HepG2 (cell line): ENCODE results near the gene MAFF. TPM values are rescaled to one million over a fixed set of nuclear protein-coding genes. Genes with fewer than 3 reads are reported as not detected.
A peak's percentile ranks its signal among the peaks of the same experiment; 100 is the strongest.

Experiments used
- ATAC-seq: fragments of 200-7000 bp; cut with Tn5 transposase; 3 replicates; pipeline ENCODE4 v1.9.1; 2020; ENCODE audit warnings: mild to moderate bottlenecking, moderate library complexity
- BruUV-seq: library from RNA; stranded (reverse); fragments of 400-500 nt; replicated peaks from 2 replicates; lab custom pipeline; 2021; lab: Mats Ljungman, UMichigan
- CTCF ChIA-PET: fragments of 300-600 bp; formaldehyde crosslinking; extraction: SDS; loops from one replicate; lab custom pipeline; 2021; ENCODE audit warnings: low total read pairs, inconsistent platforms, low intra/inter-chr PET ratio; lab: Yijun Ruan, JAX
- POLR2A ChIA-PET: fragments of 350-600 bp; sonication (Branson Sonifier 250); formaldehyde crosslinking; loops from one replicate; lab custom pipeline; 2020; ENCODE audit warnings: antibody characterized with exemption, inconsistent platforms; lab: Yijun Ruan, JAX
- DNase-seq: peaks from one replicate; pipeline ENCODE4 v3.0.0-alpha.2; 2015; ENCODE audit warnings: low spot score
- FAIRE-seq: peaks from 3 replicates; lab custom pipeline; 2011; peaks lifted over from hg19 to GRCh38; lab: Jason Lieb, UNC
- H2AFZ ChIP-seq: one replicate; pipeline ENCODE4 v1.6.1; 2011; ENCODE audit warnings: low read length, inconsistent platforms
- H3K27ac ChIP-seq: fragments of 300-600 bp; 3 replicates; pipeline ENCODE4 v1.8.0; 2011; ENCODE audit warnings: mixed run types, mild to moderate bottlenecking, mixed read lengths, low read length, inconsistent platforms; ENCODE audit not compliant: insufficient read depth; ENCODE audit errors: extremely low read length
- H3K27me3 ChIP-seq, 2 experiments: fragments of 200-600 bp in 1 of 2; 2 replicates in 1 of 2; 3 replicates in 1 of 2; pipeline versions ENCODE4 v1.6.0 to v1.8.0; 2011; ENCODE audit warnings: low read length in 2 of 2, mild to moderate bottlenecking in 2 of 2, moderate library complexity in 2 of 2, inconsistent platforms in 1 of 2; ENCODE audit not compliant: insufficient read depth in 2 of 2, control insufficient read depth in 1 of 2
- H3K36me3 ChIP-seq, 2 experiments: fragments of 200-600 bp in 1 of 2; replicated peaks in 1 of 2; 2 replicates in 1 of 2; 3 replicates in 1 of 2; pipeline versions ENCODE4 v1.5.1 to v1.8.0; 2011; ENCODE audit warnings: low read length in 2 of 2, inconsistent platforms in 1 of 2; ENCODE audit not compliant: insufficient read depth in 2 of 2, control insufficient read depth in 1 of 2
- H3K4me1 ChIP-seq: 2 replicates; pipeline ENCODE4 v1.5.1; 2012; ENCODE audit warnings: low read length, inconsistent platforms; ENCODE audit not compliant: insufficient read depth
- H3K4me2 ChIP-seq: 2 replicates; pipeline ENCODE4 v1.6.0; 2011; ENCODE audit warnings: low read depth, low read length, inconsistent platforms
- H3K4me3 ChIP-seq, 3 experiments: fragments of 200-600 bp in 1 of 3; sonication (generic), shearing (Covaris generic) in 1 of 3; replicated peaks in 1 of 3; 2 replicates each; pipeline ENCODE4 v1.5.1; 2011 to 2016; ENCODE audit warnings: low read length in 3 of 3, inconsistent platforms in 2 of 3, low read depth in 2 of 3, mild to moderate bottlenecking in 2 of 3, control low read depth in 1 of 3, mixed read lengths in 1 of 3; ENCODE audit not compliant: insufficient read depth in 1 of 3
- H3K79me2 ChIP-seq: one replicate; pipeline ENCODE4 v1.6.1; 2011; ENCODE audit warnings: low read length, inconsistent platforms; ENCODE audit not compliant: insufficient read depth
- H3K9ac ChIP-seq: 2 replicates; pipeline ENCODE4 v1.6.0; 2011; ENCODE audit warnings: mild to moderate bottlenecking, low read depth, low read length, inconsistent platforms; ENCODE audit not compliant: insufficient read depth
- H3K9me3 ChIP-seq: 2 replicates; pipeline ENCODE4 v1.5.1; 2012; ENCODE audit warnings: mild to moderate bottlenecking, low read length
- H4K20me1 ChIP-seq: 2 replicates; pipeline ENCODE4 v1.6.0; 2011; ENCODE audit warnings: inconsistent platforms, mild to moderate bottlenecking, low read length, moderate library complexity; ENCODE audit not compliant: insufficient read depth
- CAMTA2 ChIP-seq: sonication (generic); formaldehyde crosslinking; IDR thresholded peaks from 2 replicates; pipeline ENCODE4 v1.4.0; 2020; ENCODE audit warnings: mild to moderate bottlenecking, missing genetic modification reagents, borderline replicate concordance
- EP300 ChIP-seq, 3 experiments: sonication (generic) in 1 of 3; formaldehyde crosslinking in 1 of 3; IDR thresholded peaks; 2 replicates each; pipeline versions ENCODE4 v1.5.1 to v1.6.1; 2011 to 2020; ENCODE audit warnings: low read depth in 2 of 3, low read length in 2 of 3, borderline replicate concordance in 1 of 3, improper control_type of control experiment in 1 of 3, mild to moderate bottlenecking in 1 of 3, missing genetic modification reagents in 1 of 3, moderate library complexity in 1 of 3
- HNF4A ChIP-seq: sonication (generic); formaldehyde crosslinking; IDR thresholded peaks from 2 replicates; pipeline ENCODE4 v1.4.0; 2020; ENCODE audit warnings: missing genetic modification reagents
- MAF1 ChIP-seq: sonication (generic); formaldehyde crosslinking; IDR thresholded peaks from 2 replicates; pipeline ENCODE4 v1.5.0; 2020; ENCODE audit warnings: missing genetic modification reagents, borderline replicate concordance
- MXI1 ChIP-seq: IDR thresholded peaks from 3 replicates; pipeline ENCODE4 v1.6.1; 2012; ENCODE audit warnings: low read depth, low read length, inconsistent platforms, borderline replicate concordance
- NFIC ChIP-seq: IDR thresholded peaks from 2 replicates; pipeline ENCODE4 v1.6.1; 2012; ENCODE audit warnings: mild to moderate bottlenecking, low read length, inconsistent platforms
- PRDM10 ChIP-seq: sonication (generic); formaldehyde crosslinking; IDR thresholded peaks from 2 replicates; pipeline ENCODE4 v1.4.0; 2020; ENCODE audit warnings: low read depth, missing genetic modification reagents
- SOX6 ChIP-seq, 2 experiments: fragments of 450-650 bp in 1 of 2; sonication (generic) in 1 of 2; formaldehyde crosslinking in 1 of 2; IDR thresholded peaks; 2 replicates each; pipeline versions ENCODE4 v1.4.0 to v1.6.1; 2017 to 2020; ENCODE audit warnings: antibody characterized with exemption in 1 of 2, mild to moderate bottlenecking in 1 of 2, missing genetic modification reagents in 1 of 2
- TBX2 ChIP-seq: sonication (generic); formaldehyde crosslinking; IDR thresholded peaks from 2 replicates; pipeline ENCODE4 v1.5.0; 2020; ENCODE audit warnings: missing genetic modification reagents, mild to moderate bottlenecking, borderline replicate concordance
- TBX3 ChIP-seq: fragments of 450-650 bp; IDR thresholded peaks from 2 replicates; pipeline ENCODE4 v1.6.1; 2017; ENCODE audit warnings: antibody characterized with exemption, mild to moderate bottlenecking, inconsistent platforms, borderline replicate concordance
- TIGD3 ChIP-seq: sonication (generic); formaldehyde crosslinking; IDR thresholded peaks from 2 replicates; pipeline ENCODE4 v1.5.1; 2020; ENCODE audit warnings: mild to moderate bottlenecking, missing genetic modification reagents, borderline replicate concordance
- ZNF367 ChIP-seq: sonication (generic); formaldehyde crosslinking; IDR thresholded peaks from 2 replicates; pipeline ENCODE4 v1.4.0; 2020; ENCODE audit warnings: missing genetic modification reagents, borderline replicate concordance
- WGBS: methylation state at CpG from one replicate; pipeline ENCODE4 v1.1.6; 2017; ENCODE audit warnings: low lambda C conversion rate; 5-methylcytosine and 5-hydroxymethylcytosine counted together
- in situ Hi-C: cut with HindIII; loops from 2 replicates; pipeline ENCODE4 v1.10.0; 2017; ENCODE audit warnings: low pct_unique_long_range_greater_than_20kb; ENCODE audit not compliant: extremely low pct_ligation_motif_present
- intact Hi-C: fragments of 100-400 bp; cut with micrococcal nuclease; formaldehyde crosslinking; loops from one replicate; pipeline ENCODE4 v1.10.0; 2022; ENCODE audit not compliant: unreplicated experiment
- polyA plus RNA-seq, 8 experiments: library from polyadenylated mRNA; depleted of rRNA in 3 of 8; stranded (reverse) in 7 of 8; unstranded in 1 of 8; fragments of >200 nt; fragmentation: Illumina TruSeq in 4 of 8; extraction: Trizol in 4 of 8; gene quantifications; 2 replicates each; pipeline versions ENCODE4 v1.2.1 to v1.2.3, GENCODE V29; 2011 to 2016; ENCODE audit warnings: low read depth in 4 of 8, missing spikeins in 1 of 8, mixed read lengths in 1 of 8; ENCODE audit not compliant: insufficient read depth in 1 of 8
- total RNA-seq, 5 experiments: library from RNA; depleted of rRNA; stranded (reverse); fragments of >200 nt; fragmentation: Illumina TruSeq; extraction: Trizol; gene quantifications; 2 replicates each; pipeline ENCODE4 v1.2.3, GENCODE V29; 2016; ENCODE audit warnings: low read depth in 1 of 5
- TF ChIP-seq, protein P1 (sequence below): IDR thresholded peaks from 2 replicates; pipeline ENCODE4 v1.6.1; 2016; ENCODE audit warnings: low read depth, control low read depth
- TF ChIP-seq, protein P2 (sequence below): sonication (generic); formaldehyde crosslinking; IDR thresholded peaks from 2 replicates; pipeline ENCODE4 v1.8.0; 2023; ENCODE audit warnings: mild to moderate bottlenecking, missing genetic modification reagents

Gene MAFF
- total and polyA plus RNA-seq, 2 of the 13 experiments (the other 11 are each of a cell fraction or from before 2014, with no cell fraction given) = 5.4 to 14.3 TPM

GRCh38 chr22:38172832-38173640 is 28.8 kb upstream of the MAFF start:
- no peaks in the 10 kb centered on the region for H4K20me1 ChIP-seq
- H3K4me1 ChIP-seq = peaks cover 40% of the 10 kb centered on the region
- peak; percentile 47 for FAIRE-seq
- no peaks in the 10 kb centered on the region for H3K79me2 ChIP-seq
- no peaks in the 10 kb centered on the region for H3K27me3 ChIP-seq
- ATAC-seq = peak; percentile 21; the same call in 1 of the 3 replicates
- BruUV-seq = no TSS peak
- H3K9ac ChIP-seq = peak overlapping the region; percentile 14; the same call in 1 of the 2 replicates
- H3K27ac ChIP-seq = no peak overlapping the region
- no peak overlapping the region for H2AFZ ChIP-seq
- POLR2A ChIA-PET = interaction anchor here (2.5 kb wide), 1 partner anchor 8 kb away, joined by 7 read pairs; the partner anchor contains the start of gene PLA2G6
- peak; percentile 66 for DNase-seq
- H3K4me3 ChIP-seq = no peak overlapping the region
- CTCF ChIA-PET = no interaction called here
- intact Hi-C loops = no loop called here
- no peaks in the 10 kb centered on the region; a peak in 1 of 5 replicates for H3K36me3 ChIP-seq
- WGBS = 38% methylated on average over 14 of the region's 16 CpGs
- in situ Hi-C loops = no loop called here
- no peaks in the 10 kb centered on the region for H3K9me3 ChIP-seq
- H3K4me2 ChIP-seq = peak overlapping the region; percentile 28
- TF ChIP-seq MAF1 (no peak), ZNF367 (CRISPR knock-in tag) (no peak), TBX3 (no peak), SOX6 (IDR thresholded peaks at IDR 0.05) (no peak), SOX6 (CRISPR knock-in tag; IDR thresholded peaks at IDR 0.05) (peak; percentile 94), TBX2 (CRISPR knock-in tag) (peak; percentile 80), CAMTA2 (CRISPR knock-in tag) (no peak), TIGD3 (no peak), MXI1 (peak; percentile 43; the same call in 1 of the 3 replicates), EP300 (IDR thresholded peaks at IDR 0.05; ENCODE audit: low read depth in 2 of 2, low read length in 2 of 2) (no peak), EP300 (CRISPR knock-in tag; IDR thresholded peaks at IDR 0.05; ENCODE audit: borderline replicate concordance) (no peak), PRDM10 (no peak), HNF4A (no peak; the same call in 1 of the 2 replicates), NFIC (no peak)
- TF ChIP-seq, protein P1, sequence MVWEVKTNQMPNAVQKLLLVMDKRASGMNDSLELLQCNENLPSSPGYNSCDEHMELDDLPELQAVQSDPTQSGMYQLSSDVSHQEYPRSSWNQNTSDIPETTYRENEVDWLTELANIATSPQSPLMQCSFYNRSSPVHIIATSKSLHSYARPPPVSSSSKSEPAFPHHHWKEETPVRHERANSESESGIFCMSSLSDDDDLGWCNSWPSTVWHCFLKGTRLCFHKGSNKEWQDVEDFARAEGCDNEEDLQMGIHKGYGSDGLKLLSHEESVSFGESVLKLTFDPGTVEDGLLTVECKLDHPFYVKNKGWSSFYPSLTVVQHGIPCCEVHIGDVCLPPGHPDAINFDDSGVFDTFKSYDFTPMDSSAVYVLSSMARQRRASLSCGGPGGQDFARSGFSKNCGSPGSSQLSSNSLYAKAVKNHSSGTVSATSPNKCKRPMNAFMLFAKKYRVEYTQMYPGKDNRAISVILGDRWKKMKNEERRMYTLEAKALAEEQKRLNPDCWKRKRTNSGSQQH (CRISPR knock-in tag) = no peak
- TF ChIP-seq, protein P2, sequence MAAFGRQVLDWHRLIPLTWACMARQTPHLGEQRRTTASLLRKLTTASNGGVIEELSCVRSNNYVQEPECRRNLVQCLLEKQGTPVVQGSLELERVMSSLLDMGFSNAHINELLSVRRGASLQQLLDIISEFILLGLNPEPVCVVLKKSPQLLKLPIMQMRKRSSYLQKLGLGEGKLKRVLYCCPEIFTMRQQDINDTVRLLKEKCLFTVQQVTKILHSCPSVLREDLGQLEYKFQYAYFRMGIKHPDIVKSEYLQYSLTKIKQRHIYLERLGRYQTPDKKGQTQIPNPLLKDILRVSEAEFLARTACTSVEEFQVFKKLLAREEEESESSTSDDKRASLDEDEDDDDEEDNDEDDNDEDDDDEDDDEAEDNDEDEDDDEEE (CRISPR knock-in tag) = no peak
